ENCODE measurements around the gene FIP1L1. TPM values are rescaled to one million over a fixed set of nuclear protein-coding genes. Genes with fewer than 3 reads are reported as not detected.

Gene FIP1L1
- total and polyA plus RNA-seq, 2 donors (not counting 3 experiments of a cell fraction or from before 2014, with no cell fraction given) = 18.9 to 51.9 TPM

DNA sequence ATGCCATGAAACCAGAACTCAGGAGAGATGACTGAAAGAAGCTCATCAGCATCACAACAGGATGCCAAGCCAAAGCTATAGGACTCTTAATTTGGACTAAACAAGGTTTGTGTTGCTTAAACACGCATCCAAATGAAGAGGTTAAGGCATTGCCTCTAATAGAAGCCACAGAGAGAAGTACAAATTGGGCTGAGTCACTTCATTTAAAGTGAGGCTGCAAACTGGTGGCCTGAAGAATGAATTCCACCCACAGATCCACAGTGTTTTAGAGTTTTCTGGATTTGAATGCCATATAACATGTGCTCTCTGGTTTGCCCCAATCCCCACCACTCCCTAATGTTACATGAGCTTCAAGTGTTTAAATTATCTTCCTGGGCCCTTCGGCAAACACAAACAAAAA, 103.5 kb downstream of the FIP1L1 start:
- Histone ChIP-seq H3K4me3 (replicated peaks in 1 of 3; ENCODE audit: insufficient read depth in 1 of 3, low read depth in 1 of 3, low read length in 3 of 3) (no peak overlapping the region), H3K4me1 (ENCODE audit: control insufficient read depth, extremely low read depth, insufficient read depth, low read length) (no peaks in the 10 kb centered on the region), H3K4me2 (ENCODE audit: insufficient read depth, low read length) (no peak overlapping the region), H3K9me3 (replicated peaks; ENCODE audit: control insufficient read depth, insufficient read depth, low read length) (no peaks in the 10 kb centered on the region), H3K9ac (replicated peaks; ENCODE audit: extremely low read depth, insufficient read depth, low read length) (no peak overlapping the region), H3K79me2 (ENCODE audit: control insufficient read depth, insufficient read depth, low read length) (no peaks in the 10 kb centered on the region), H3K36me3 (ENCODE audit: control insufficient read depth in 2 of 2, extremely low read depth in 1 of 2, insufficient read depth in 2 of 2, low read length in 2 of 2) (no peaks in the 10 kb centered on the region), H3K9me1 (replicated peaks; ENCODE audit: control insufficient read depth, extremely low read depth, insufficient read depth, low read length) (no peaks in the 10 kb centered on the region), H4K20me1 (replicated peaks; ENCODE audit: control insufficient read depth, extremely low read depth, insufficient read depth, low read length) (no peaks in the 10 kb centered on the region), H3K27me3 (ENCODE audit: control insufficient read depth in 2 of 2, insufficient read depth in 2 of 2, low read length in 2 of 2) (peaks cover 0 to 2% of the 10 kb centered on the region in 2 experiments), H2AFZ (ENCODE audit: low read depth, low read length) (no peak overlapping the region), H3K27ac (ENCODE audit: insufficient read depth, low read depth, low read length) (no peak overlapping the region)
- CTCF ChIA-PET = interaction anchor here (0.7 to 2.2 kb wide), 4 partner anchors 121 to 753 kb away, joined by 3 to 6 read pairs (median 4); no protein-coding TSS in a partner anchor
- POLR2A ChIA-PET = no interaction called here
- dilution Hi-C loops (cut with MboI; ENCODE audit: extremely low pct_ligation_motif_present, low sequenced_read_pairs) = no loop called here
- DNase-seq (ENCODE audit: low read depth, low spot score) (no peak), FAIRE-seq (no peak)
- intact Hi-C loops (cut with micrococcal nuclease) = no loop called here
- BruUV-seq (replicated peaks) = no TSS peak
- TF ChIP-seq, protein P1, sequence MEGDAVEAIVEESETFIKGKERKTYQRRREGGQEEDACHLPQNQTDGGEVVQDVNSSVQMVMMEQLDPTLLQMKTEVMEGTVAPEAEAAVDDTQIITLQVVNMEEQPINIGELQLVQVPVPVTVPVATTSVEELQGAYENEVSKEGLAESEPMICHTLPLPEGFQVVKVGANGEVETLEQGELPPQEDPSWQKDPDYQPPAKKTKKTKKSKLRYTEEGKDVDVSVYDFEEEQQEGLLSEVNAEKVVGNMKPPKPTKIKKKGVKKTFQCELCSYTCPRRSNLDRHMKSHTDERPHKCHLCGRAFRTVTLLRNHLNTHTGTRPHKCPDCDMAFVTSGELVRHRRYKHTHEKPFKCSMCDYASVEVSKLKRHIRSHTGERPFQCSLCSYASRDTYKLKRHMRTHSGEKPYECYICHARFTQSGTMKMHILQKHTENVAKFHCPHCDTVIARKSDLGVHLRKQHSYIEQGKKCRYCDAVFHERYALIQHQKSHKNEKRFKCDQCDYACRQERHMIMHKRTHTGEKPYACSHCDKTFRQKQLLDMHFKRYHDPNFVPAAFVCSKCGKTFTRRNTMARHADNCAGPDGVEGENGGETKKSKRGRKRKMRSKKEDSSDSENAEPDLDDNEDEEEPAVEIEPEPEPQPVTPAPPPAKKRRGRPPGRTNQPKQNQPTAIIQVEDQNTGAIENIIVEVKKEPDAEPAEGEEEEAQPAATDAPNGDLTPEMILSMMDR (IDR thresholded peaks at IDR 0.05; ENCODE audit: extremely low read depth in 1 of 2, insufficient read depth in 1 of 2, low read depth in 1 of 2, low read length in 2 of 2) = no peak

- intact Hi-C loops (cut with micrococcal nuclease) (no loop called here), dilution Hi-C loops (cut with MboI; ENCODE audit: extremely low pct_ligation_motif_present, low sequenced_read_pairs) (no loop called here)
- TF ChIP-seq EZH2 (IDR thresholded peaks at IDR 0.05; ENCODE audit: borderline replicate concordance, low read depth, low read length, severe bottlenecking) (no peak), POLR2A (IDR thresholded peaks at IDR 0.05; ENCODE audit: low read depth, low read length) (no peak), POLR2AphosphoS5 (IDR thresholded peaks at IDR 0.05; ENCODE audit: insufficient read depth, low read depth, low read length) (no peak), JUN (IDR thresholded peaks at IDR 0.05; ENCODE audit: borderline replicate concordance, insufficient read depth, insufficient read length, low read depth) (no peak), MYC (IDR thresholded peaks at IDR 0.05; ENCODE audit: low read depth, low read length) (no peak)
- TF ChIP-seq, protein P1 (IDR thresholded peaks at IDR 0.05; ENCODE audit: extremely low read depth in 1 of 2, insufficient read depth in 1 of 2, low read depth in 1 of 2, low read length in 2 of 2) = no peak
- DNase-seq (ENCODE audit: low read depth, low spot score) (no peak), FAIRE-seq (no peak)
- Histone ChIP-seq H3K9ac (replicated peaks; ENCODE audit: extremely low read depth, insufficient read depth, low read length) (no peak overlapping the region), H3K27ac (ENCODE audit: insufficient read depth, low read depth, low read length) (no peak overlapping the region), H3K79me2 (ENCODE audit: control insufficient read depth, insufficient read depth, low read length) (no peaks in the 10 kb centered on the region), H3K4me2 (ENCODE audit: insufficient read depth, low read length) (no peak overlapping the region), H3K9me1 (replicated peaks; ENCODE audit: control insufficient read depth, extremely low read depth, insufficient read depth, low read length) (no peaks in the 10 kb centered on the region), H4K20me1 (replicated peaks; ENCODE audit: control insufficient read depth, extremely low read depth, insufficient read depth, low read length) (no peaks in the 10 kb centered on the region), H3K4me3 (replicated peaks in 1 of 3; ENCODE audit: insufficient read depth in 1 of 3, low read depth in 1 of 3, low read length in 3 of 3) (no peak overlapping the region), H3K4me1 (ENCODE audit: control insufficient read depth, extremely low read depth, insufficient read depth, low read length) (no peaks in the 10 kb centered on the region), H3K36me3 (ENCODE audit: control insufficient read depth in 2 of 2, extremely low read depth in 1 of 2, insufficient read depth in 2 of 2, low read length in 2 of 2) (no peaks in the 10 kb centered on the region), H3K27me3 (ENCODE audit: control insufficient read depth in 2 of 2, insufficient read depth in 2 of 2, low read length in 2 of 2) (peaks cover 0 to 2% of the 10 kb centered on the region in 2 experiments), H3K9me3 (replicated peaks; ENCODE audit: control insufficient read depth, insufficient read depth, low read length) (no peaks in the 10 kb centered on the region), H2AFZ (ENCODE audit: low read depth, low read length) (no peak overlapping the region)
- no TSS peak for BruUV-seq (replicated peaks)
- ChIA-PET POLR2A (no interaction called here), CTCF (interaction anchor here (0.9 to 2.2 kb wide), 2 partner anchors 11 to 753 kb away, joined by 3 to 6 read pairs; no protein-coding TSS in a partner anchor)
These were observed 104.1 kb downstream of the FIP1L1 start for GRCh38 chr4:53481586-53481985.

Data from endothelial cell of umbilical vein (primary cell).